Esophagus muscularis mucosa (tissue), 4 donors: Measurements from ENCODE around the gene PAX5. TPM values are rescaled to one million over a fixed set of nuclear protein-coding genes. Genes with fewer than 3 reads are reported as not detected.

Experiments used
- DNase-seq: peaks from one replicate; pipeline ENCODE4 v3.0.0-alpha.2; 2017; ENCODE audit errors: extremely low spot score
- H3K27ac ChIP-seq, 4 donors: fragments of 200-600 bp; sonication (generic); replicated peaks in 1 of 4; 1 replicate in 3 of 4; 2 replicates in 1 of 4; pipeline ENCODE4 v1.5.1; 2016 to 2019; ENCODE audit warnings: mild to moderate bottlenecking in 1 of 4
- H3K27me3 ChIP-seq, 4 donors: fragments of 200-600 bp; sonication (generic); one replicate each; pipeline versions ENCODE4 v1.5.1 to v1.6.0; 2016 to 2019
- H3K36me3 ChIP-seq, 4 donors: fragments of 200-600 bp; sonication (generic); one replicate each; pipeline ENCODE4 v1.5.1; 2016 to 2019
- H3K4me1 ChIP-seq, 4 donors: fragments of 200-600 bp; sonication (generic); one replicate each; pipeline ENCODE4 v1.5.1; 2016 to 2019
- H3K4me3 ChIP-seq, 4 donors: fragments of 200-600 bp; sonication (generic); 1 replicate in 2 of 4; 2 replicates in 2 of 4; pipeline ENCODE4 v1.5.1; 2016 to 2019; ENCODE audit warnings: mild to moderate bottlenecking in 4 of 4, moderate library complexity in 1 of 4
- H3K9me3 ChIP-seq, 4 donors: fragments of 200-600 bp; sonication (generic); 1 replicate in 3 of 4; 2 replicates in 1 of 4; pipeline ENCODE4 v1.5.1; 2016 to 2019
- EP300 ChIP-seq: sonication (generic); formaldehyde crosslinking; IDR thresholded peaks from one replicate; pipeline ENCODE4 v1.6.1; 2017; ENCODE audit warnings: antibody characterized with exemption
- POLR2A ChIP-seq: fragments of 450-650 bp; IDR thresholded peaks from one replicate; pipeline ENCODE4 v1.6.1; 2017; ENCODE audit warnings: antibody characterized with exemption, moderate library complexity, mild to moderate bottlenecking, low read depth
- POLR2AphosphoS5 ChIP-seq, 2 donors: sonication (generic); formaldehyde crosslinking; IDR thresholded peaks; one replicate each; pipeline ENCODE4 v1.6.1; 2017; ENCODE audit warnings: antibody characterized with exemption in 2 of 2
- WGBS: methylation state at CpG from one replicate; pipeline ENCODE4 v1.1.5; 2018; 5-methylcytosine and 5-hydroxymethylcytosine counted together
- intact Hi-C: fragments of 100-400 bp; cut with DNase I; formaldehyde crosslinking; loops from one replicate; pipeline ENCODE4 v1.15.1; 2023
- total RNA-seq, 4 donors: library from RNA; depleted of rRNA; stranded (reverse); fragments of >200 nt; gene quantifications; one replicate each; pipeline versions ENCODE4 v1.1.0 to v1.2.1, GENCODE V29; 2016
- TF ChIP-seq, protein P1 (sequence below), 3 experiments: fragments of 200-600 bp in 2 of 3; fragments of 450-650 bp in 1 of 3; sonication (generic) in 2 of 3; IDR thresholded peaks; one replicate each; pipeline ENCODE4 v1.5.1; 2017 to 2019; ENCODE audit warnings: antibody characterized with exemption in 3 of 3, mild to moderate bottlenecking in 2 of 3, moderate library complexity in 1 of 3

The PAX5 gene
- total RNA-seq, 4 donors from 2014 or later, result 0.17 TPM; not detected in 3

DNA sequence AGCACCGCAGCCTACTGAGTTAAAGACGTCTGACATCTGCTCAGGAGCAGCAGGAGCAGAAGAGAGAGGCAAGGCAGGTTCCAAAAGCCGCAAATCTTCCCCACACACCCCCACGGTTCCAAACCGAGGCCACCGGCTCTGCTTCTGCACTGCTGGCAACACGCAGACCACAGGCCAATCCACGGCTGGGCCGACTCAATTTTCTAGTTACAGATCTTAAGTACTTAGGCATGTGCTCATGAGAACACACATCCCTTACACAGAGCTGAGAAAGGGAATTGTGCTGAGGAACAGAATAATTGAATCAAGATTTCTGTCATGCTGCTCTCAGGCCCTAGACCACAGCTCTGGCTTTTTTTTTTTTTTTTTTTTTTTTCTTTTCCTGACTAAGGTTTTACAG is 32.6 kb downstream of the PAX5 start:
- Histone ChIP-seq H3K27ac (no peak overlapping the region), H3K4me3 (no peak overlapping the region), H3K36me3 (no peaks in the 10 kb centered on the region), H3K4me1 (peaks cover 0 to 7% (median 6%) of the 10 kb centered on the region in 4 donors), H3K27me3 (peaks cover 0 to 86% (median 12%) of the 10 kb centered on the region in 4 donors), H3K9me3 (no peaks in the 10 kb centered on the region)
- intact Hi-C loops, result no loop called here
- DNase-seq, result no peak
- TF ChIP-seq EP300 (no peak), POLR2A (no peak)
- TF ChIP-seq, protein P1, sequence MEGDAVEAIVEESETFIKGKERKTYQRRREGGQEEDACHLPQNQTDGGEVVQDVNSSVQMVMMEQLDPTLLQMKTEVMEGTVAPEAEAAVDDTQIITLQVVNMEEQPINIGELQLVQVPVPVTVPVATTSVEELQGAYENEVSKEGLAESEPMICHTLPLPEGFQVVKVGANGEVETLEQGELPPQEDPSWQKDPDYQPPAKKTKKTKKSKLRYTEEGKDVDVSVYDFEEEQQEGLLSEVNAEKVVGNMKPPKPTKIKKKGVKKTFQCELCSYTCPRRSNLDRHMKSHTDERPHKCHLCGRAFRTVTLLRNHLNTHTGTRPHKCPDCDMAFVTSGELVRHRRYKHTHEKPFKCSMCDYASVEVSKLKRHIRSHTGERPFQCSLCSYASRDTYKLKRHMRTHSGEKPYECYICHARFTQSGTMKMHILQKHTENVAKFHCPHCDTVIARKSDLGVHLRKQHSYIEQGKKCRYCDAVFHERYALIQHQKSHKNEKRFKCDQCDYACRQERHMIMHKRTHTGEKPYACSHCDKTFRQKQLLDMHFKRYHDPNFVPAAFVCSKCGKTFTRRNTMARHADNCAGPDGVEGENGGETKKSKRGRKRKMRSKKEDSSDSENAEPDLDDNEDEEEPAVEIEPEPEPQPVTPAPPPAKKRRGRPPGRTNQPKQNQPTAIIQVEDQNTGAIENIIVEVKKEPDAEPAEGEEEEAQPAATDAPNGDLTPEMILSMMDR (IDR thresholded peaks at IDR 0.05), result no peak
- 60% methylated on average over 9 of the region's 9 CpGs for WGBS

DNA sequence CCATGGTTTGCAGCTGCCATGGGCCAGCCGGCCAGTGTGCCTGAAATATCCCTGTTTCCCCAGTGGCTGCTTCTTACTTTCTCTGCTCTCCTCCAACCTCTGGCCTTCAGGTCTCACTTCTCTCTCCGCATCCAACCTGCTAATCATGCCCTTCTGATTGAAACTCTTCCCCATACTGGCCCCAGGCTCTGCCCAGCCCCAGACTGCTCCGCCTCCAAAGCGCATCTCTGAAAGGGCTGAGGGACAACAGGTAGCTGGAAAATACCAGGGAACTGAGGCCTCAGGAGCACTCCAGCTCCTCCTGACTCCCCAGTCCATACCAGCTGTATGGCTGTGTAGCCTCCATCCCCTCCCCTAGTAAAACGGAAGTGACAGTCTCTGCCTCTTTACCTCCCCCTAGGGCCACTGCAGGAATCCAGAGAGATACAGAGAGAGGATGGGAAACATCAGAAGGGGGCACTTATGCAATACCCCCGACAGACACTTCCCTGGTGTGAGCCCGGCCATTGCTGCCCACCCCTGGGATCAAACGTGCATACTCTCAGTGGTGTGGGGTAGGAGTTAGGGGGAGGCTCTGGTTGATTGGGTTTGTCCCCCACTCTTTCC is 34.2 kb downstream of the PAX5 start:
- TF ChIP-seq, protein P1 (IDR thresholded peaks at IDR 0.05), result no peak
- WGBS, result 52% methylated on average over 8 of the region's 8 CpGs
- no peaks in the 10 kb centered on the region for H3K36me3 ChIP-seq
- H3K9me3 ChIP-seq, result no peaks in the 10 kb centered on the region
- no peak overlapping the region for H3K27ac ChIP-seq
- peaks cover 0 to 10% (median 6%) of the 10 kb centered on the region in 4 donors for H3K4me1 ChIP-seq
- intact Hi-C loops, result loop anchor here (10.0 kb wide), 1 partner anchor 75 kb away; no protein-coding TSS in a partner anchor
- no peak for DNase-seq
- peaks cover 0 to 86% (median 12%) of the 10 kb centered on the region in 4 donors for H3K27me3 ChIP-seq
- no peak overlapping the region for H3K4me3 ChIP-seq

DNA sequence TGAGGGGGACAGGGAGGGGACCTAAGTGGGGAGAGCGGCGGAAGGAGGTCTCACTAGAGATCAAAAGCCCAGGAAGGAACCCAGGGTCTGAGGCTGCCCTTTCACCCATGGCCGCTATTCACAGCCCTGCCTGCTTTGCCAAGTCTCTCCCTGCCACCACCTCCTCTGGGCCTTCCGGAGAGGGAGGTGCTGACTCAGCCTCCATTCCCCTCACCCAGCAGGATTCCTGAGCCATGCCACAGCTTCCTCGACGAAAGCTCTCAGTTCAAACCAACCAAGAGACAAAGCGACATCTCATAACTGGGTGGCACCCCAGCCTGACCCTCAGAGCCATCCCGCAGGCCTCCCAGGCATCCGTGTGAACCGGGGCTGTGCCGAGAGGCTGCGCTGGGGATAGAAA is 36.7 kb downstream of the PAX5 start:
- 73% methylated on average over 11 of the region's 12 CpGs for WGBS
- Histone ChIP-seq H3K9me3 (no peaks in the 10 kb centered on the region), H3K27ac (no peak overlapping the region), H3K36me3 (no peaks in the 10 kb centered on the region), H3K4me3 (no peak overlapping the region), H3K27me3 (peaks cover 0 to 81% (median 11%) of the 10 kb centered on the region in 4 donors), H3K4me1 (peaks cover 0 to 5% (median 2%) of the 10 kb centered on the region in 4 donors)
- intact Hi-C loops, result loop anchor here (10.0 kb wide), 1 partner anchor 73 kb away; no protein-coding TSS in a partner anchor
- DNase-seq, result no peak
- TF ChIP-seq POLR2AphosphoS5 (IDR thresholded peaks at IDR 0.05) (no peak), EP300 (no peak), POLR2A (no peak)
- TF ChIP-seq, protein P1 (IDR thresholded peaks at IDR 0.05), result no peak

DNA sequence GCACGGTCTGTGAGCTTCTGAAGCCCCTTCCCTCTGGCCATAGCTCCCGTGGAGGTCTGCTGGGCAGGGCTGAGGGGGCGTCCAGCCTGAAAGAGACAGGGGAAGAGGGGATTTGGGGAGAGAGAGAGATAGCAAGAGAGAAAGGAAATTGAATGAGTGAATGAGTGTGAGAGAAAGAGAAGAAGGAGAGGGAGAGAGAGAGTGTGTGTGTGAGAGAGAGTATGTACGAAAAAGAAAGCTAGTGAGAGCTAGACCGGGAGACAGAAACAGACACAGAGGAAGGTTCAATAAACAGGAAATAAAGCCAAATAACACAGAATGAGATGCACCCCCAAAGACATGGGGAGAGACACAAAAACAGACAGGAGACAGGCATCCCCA is 37.4 kb downstream of the PAX5 start:
- Histone ChIP-seq H3K4me3 (no peak overlapping the region), H3K4me1 (peaks cover 0 to 3% (median 0%) of the 10 kb centered on the region in 4 donors), H3K27ac (no peak overlapping the region), H3K27me3 (peaks cover 0 to 81% (median 8%) of the 10 kb centered on the region in 4 donors), H3K36me3 (no peaks in the 10 kb centered on the region), H3K9me3 (peaks cover 0 to 2% (median under 1%) of the 10 kb centered on the region in 4 donors)
- no peak for DNase-seq
- intact Hi-C loops, result loop anchor here (10.0 kb wide), 1 partner anchor 72 kb away; no protein-coding TSS in a partner anchor
- TF ChIP-seq, protein P1 (IDR thresholded peaks at IDR 0.05), result no peak
- no peak for TF ChIP-seq POLR2A
- no peak for TF ChIP-seq POLR2AphosphoS5 (IDR thresholded peaks at IDR 0.05)
- TF ChIP-seq EP300, result no peak
- 76% methylated on average over 5 of the region's 5 CpGs for WGBS
